MM.1S (cell line): ENCODE data around the gene MORN4.

Experiments used
- DNase-seq: peaks from one replicate; pipeline ENCODE4 v3.0.0-alpha.2; 2015
- H2AFZ ChIP-seq: fragments of 300-600 bp; sonication (generic); 2 replicates; pipeline ENCODE4 v1.6.0; 2016; ENCODE audit warnings: antibody characterized with exemption, low read length
- H3F3A ChIP-seq: fragments of 300-600 bp; sonication (generic); 2 replicates; pipeline ENCODE4 v1.6.1; 2016; ENCODE audit warnings: mild to moderate bottlenecking, antibody characterized with exemption, low read length, moderate library complexity, mixed read lengths; ENCODE audit not compliant: insufficient read depth
- H3K27ac ChIP-seq: fragments of 300-600 bp; sonication (generic); 2 replicates; pipeline ENCODE4 v1.5.1; 2016; ENCODE audit warnings: mild to moderate bottlenecking, low read length
- H3K27me3 ChIP-seq: fragments of 300-600 bp; sonication (generic); replicated peaks from 2 replicates; pipeline ENCODE4 v1.6.0; 2016; ENCODE audit warnings: low read length; ENCODE audit not compliant: insufficient read depth
- H3K36me3 ChIP-seq: fragments of 300-600 bp; sonication (generic); replicated peaks from 2 replicates; pipeline ENCODE4 v1.6.1; 2016; ENCODE audit warnings: mild to moderate bottlenecking, low read length, mixed read lengths; ENCODE audit not compliant: insufficient read depth
- H3K4me1 ChIP-seq: fragments of 300-600 bp; sonication (generic); 2 replicates; pipeline ENCODE4 v1.6.1; 2016; ENCODE audit warnings: low read length, mixed read lengths
- H3K4me2 ChIP-seq: fragments of 300-600 bp; sonication (generic); 2 replicates; pipeline ENCODE4 v1.6.0; 2016; ENCODE audit warnings: low read depth, low read length
- H3K4me3 ChIP-seq: fragments of 300-600 bp; sonication (generic); 2 replicates; pipeline ENCODE4 v1.5.1; 2016; ENCODE audit warnings: low read length, mixed read lengths
- H3K79me2 ChIP-seq: fragments of 300-600 bp; sonication (generic); 2 replicates; pipeline ENCODE4 v1.6.1; 2016; ENCODE audit warnings: mixed run types, low read length, mixed read lengths
- H3K9ac ChIP-seq: fragments of 300-600 bp; sonication (generic); 2 replicates; pipeline ENCODE4 v1.6.1; 2016; ENCODE audit warnings: low read length, mixed read lengths
- H3K9me2 ChIP-seq: fragments of 300-600 bp; sonication (generic); replicated peaks from 2 replicates; pipeline ENCODE4 v1.6.1; 2016; ENCODE audit warnings: mild to moderate bottlenecking, low read length, mixed read lengths; ENCODE audit not compliant: insufficient read depth
- H3K9me3 ChIP-seq: fragments of 300-600 bp; sonication (generic); replicated peaks from 2 replicates; pipeline ENCODE4 v1.6.1; 2016; ENCODE audit warnings: mild to moderate bottlenecking, low read length, mixed read lengths; ENCODE audit not compliant: insufficient read depth
- H4K20me1 ChIP-seq: fragments of 300-600 bp; sonication (generic); 2 replicates; pipeline ENCODE4 v1.6.1; 2016; ENCODE audit warnings: mild to moderate bottlenecking, low read length, moderate library complexity, mixed read lengths; ENCODE audit not compliant: insufficient read depth
- CTCF ChIP-seq: fragments of 300-600 bp; sonication (generic); IDR thresholded peaks from 2 replicates; pipeline ENCODE4 v1.5.1; 2016; ENCODE audit warnings: antibody characterized with exemption, low read length, mixed read lengths
- EZH2 ChIP-seq: fragments of 300-600 bp; sonication (generic); optimal IDR thresholded peaks from 2 replicates; pipeline ENCODE3; 2017; ENCODE audit warnings: low read depth, mild to moderate bottlenecking, antibody characterized with exemption, low read length, mixed read lengths
- EZH2phosphoT487 ChIP-seq: fragments of 300-600 bp; sonication (generic); IDR thresholded peaks from 2 replicates; pipeline ENCODE4 v1.6.1; 2018; ENCODE audit warnings: antibody characterized with exemption, low read length

MORN4 gene

GRCh38 chr10:97574374-97575126 lies 58.8 kb downstream of the MORN4 start:
- no peaks in the 10 kb centered on the region for H3K27me3 ChIP-seq
- H3K4me3 ChIP-seq, result no peak overlapping the region
- no peaks in the 10 kb centered on the region for H3K9me2 ChIP-seq
- no peak overlapping the region for H3K4me2 ChIP-seq
- H3K4me1 ChIP-seq, result no peaks in the 10 kb centered on the region
- H3K9me3 ChIP-seq, result no peaks in the 10 kb centered on the region
- TF ChIP-seq EZH2phosphoT487 (no peak), CTCF (no peak), EZH2 (no peak)
- H3F3A ChIP-seq, result no peaks in the 10 kb centered on the region
- H2AFZ ChIP-seq, result no peak overlapping the region
- no peak overlapping the region for H3K27ac ChIP-seq
- no peaks in the 10 kb centered on the region for H3K36me3 ChIP-seq
- DNase-seq, result no peak
- no peaks in the 10 kb centered on the region for H4K20me1 ChIP-seq
- no peaks in the 10 kb centered on the region for H3K79me2 ChIP-seq
- no peak overlapping the region for H3K9ac ChIP-seq

GRCh38 chr10:97573672-97574071 lies 59.6 kb downstream of the MORN4 start:
- Histone ChIP-seq H3K9me2 (no peaks in the 10 kb centered on the region), H3K4me2 (no peak overlapping the region), H3K9ac (no peak overlapping the region), H3K27me3 (no peaks in the 10 kb centered on the region), H3K27ac (no peak overlapping the region), H3K4me1 (no peaks in the 10 kb centered on the region), H3F3A (no peaks in the 10 kb centered on the region), H4K20me1 (no peaks in the 10 kb centered on the region), H3K4me3 (no peak overlapping the region), H3K36me3 (no peaks in the 10 kb centered on the region), H2AFZ (no peak overlapping the region), H3K9me3 (no peaks in the 10 kb centered on the region), H3K79me2 (no peaks in the 10 kb centered on the region)
- DNase-seq, result no peak
- TF ChIP-seq EZH2phosphoT487 (no peak), EZH2 (no peak), CTCF (no peak)

GRCh38 chr10:97573021-97573420 lies 60.3 kb downstream of the MORN4 start:
- Histone ChIP-seq H3K4me3 (no peak overlapping the region), H3K79me2 (no peaks in the 10 kb centered on the region), H4K20me1 (no peaks in the 10 kb centered on the region), H3K9me3 (no peaks in the 10 kb centered on the region), H3K36me3 (no peaks in the 10 kb centered on the region), H3K9me2 (no peaks in the 10 kb centered on the region), H2AFZ (no peak overlapping the region), H3F3A (no peaks in the 10 kb centered on the region), H3K4me2 (no peak overlapping the region), H3K27me3 (no peaks in the 10 kb centered on the region), H3K9ac (no peak overlapping the region), H3K27ac (no peak overlapping the region), H3K4me1 (no peaks in the 10 kb centered on the region)
- no peak for TF ChIP-seq EZH2phosphoT487
- TF ChIP-seq EZH2, result no peak
- TF ChIP-seq CTCF, result no peak
- no peak for DNase-seq
